DND-41 (cell line): Measurements from ENCODE around the gene DACH1.

Experiments used
- CTCF ChIP-seq: IDR thresholded peaks from 2 replicates; pipeline ENCODE4 v1.5.1; 2012; ENCODE audit warnings: borderline replicate concordance, low read length, moderate library complexity, mild to moderate bottlenecking; ENCODE audit not compliant: poor library complexity, severe bottlenecking; ENCODE audit errors: extremely low read depth
- EZH2 ChIP-seq: IDR thresholded peaks from 3 replicates; pipeline ENCODE4 v1.6.1; 2012; ENCODE audit warnings: borderline replicate concordance, low read depth, mild to moderate bottlenecking, moderate library complexity, low read length, inconsistent platforms; ENCODE audit not compliant: severe bottlenecking

- TF ChIP-seq CTCF (no peak), EZH2 (no peak)
Measured at GRCh38 chr13:71546881-71547280, 320.1 kb downstream of the DACH1 start.
